ENCODE results near the gene UBAP2.

Gene UBAP2

DNA sequence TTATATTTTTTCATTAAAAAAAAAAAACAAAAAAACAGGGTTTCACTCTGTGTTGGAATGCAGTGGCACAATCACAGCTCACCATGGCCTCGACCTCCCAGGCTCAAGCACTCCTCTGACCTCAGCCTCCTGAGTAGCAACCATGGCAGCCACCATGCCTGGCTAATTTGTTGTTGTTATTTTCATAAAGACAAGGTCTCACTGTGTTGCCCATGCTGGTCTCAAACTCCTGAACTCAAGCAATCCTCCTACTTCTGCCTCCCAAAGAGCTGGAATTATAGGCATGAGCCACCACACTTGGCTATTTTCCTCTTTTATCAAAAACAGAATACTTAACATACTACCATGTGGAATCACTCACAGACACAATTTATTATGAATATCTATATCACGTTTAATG lies 46.7 kb downstream of the UBAP2 start:
- no peak for DNase-seq (ENCODE audit: low spot score)
- TF ChIP-seq, protein P1, sequence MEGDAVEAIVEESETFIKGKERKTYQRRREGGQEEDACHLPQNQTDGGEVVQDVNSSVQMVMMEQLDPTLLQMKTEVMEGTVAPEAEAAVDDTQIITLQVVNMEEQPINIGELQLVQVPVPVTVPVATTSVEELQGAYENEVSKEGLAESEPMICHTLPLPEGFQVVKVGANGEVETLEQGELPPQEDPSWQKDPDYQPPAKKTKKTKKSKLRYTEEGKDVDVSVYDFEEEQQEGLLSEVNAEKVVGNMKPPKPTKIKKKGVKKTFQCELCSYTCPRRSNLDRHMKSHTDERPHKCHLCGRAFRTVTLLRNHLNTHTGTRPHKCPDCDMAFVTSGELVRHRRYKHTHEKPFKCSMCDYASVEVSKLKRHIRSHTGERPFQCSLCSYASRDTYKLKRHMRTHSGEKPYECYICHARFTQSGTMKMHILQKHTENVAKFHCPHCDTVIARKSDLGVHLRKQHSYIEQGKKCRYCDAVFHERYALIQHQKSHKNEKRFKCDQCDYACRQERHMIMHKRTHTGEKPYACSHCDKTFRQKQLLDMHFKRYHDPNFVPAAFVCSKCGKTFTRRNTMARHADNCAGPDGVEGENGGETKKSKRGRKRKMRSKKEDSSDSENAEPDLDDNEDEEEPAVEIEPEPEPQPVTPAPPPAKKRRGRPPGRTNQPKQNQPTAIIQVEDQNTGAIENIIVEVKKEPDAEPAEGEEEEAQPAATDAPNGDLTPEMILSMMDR (IDR thresholded peaks at IDR 0.05; ENCODE audit: extremely low read depth, missing control alignments), result no peak

DNA sequence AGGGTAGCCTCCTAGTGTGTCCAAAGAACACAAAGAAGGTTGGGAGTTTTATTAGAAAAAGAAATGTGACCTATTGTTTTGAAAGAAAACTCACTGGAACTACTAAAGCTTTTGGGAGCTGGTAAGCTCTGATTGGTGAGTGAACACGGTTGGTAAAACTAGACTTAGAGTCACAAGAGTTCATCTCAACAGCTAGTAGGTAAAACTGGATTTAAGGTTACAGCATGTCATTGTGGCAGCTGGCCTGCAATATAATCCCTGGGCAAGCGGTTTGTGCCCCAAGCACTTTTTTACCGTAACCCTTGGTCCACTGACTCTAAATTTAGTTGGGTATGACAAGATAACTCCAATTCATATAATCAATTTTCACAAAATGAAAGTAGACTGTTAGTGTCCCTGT lies 47.4 kb downstream of the UBAP2 start:
- TF ChIP-seq, protein P1 (IDR thresholded peaks at IDR 0.05; ENCODE audit: extremely low read depth, missing control alignments), result no peak
- DNase-seq (ENCODE audit: low spot score), result no peak

DNA sequence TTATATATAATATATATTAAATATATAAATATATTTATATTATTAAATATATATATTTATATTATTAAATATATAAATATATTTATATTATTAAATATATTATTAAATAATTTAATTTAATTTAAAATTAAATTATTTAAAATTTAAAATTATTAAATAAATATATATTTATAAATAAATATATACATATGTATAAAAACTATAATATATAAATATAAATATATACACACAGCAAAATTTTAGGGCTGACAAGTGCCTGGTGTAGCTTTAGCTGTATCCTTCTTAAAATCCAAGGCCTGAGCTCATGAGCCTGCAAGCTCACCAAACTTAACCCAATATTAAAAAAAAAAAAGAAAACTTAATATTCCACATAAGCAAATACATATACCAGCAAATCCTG lies 53.2 kb downstream of the UBAP2 start:
- DNase-seq (ENCODE audit: low spot score), result no peak
- TF ChIP-seq, protein P1 (IDR thresholded peaks at IDR 0.05; ENCODE audit: extremely low read depth, missing control alignments), result no peak

DNA sequence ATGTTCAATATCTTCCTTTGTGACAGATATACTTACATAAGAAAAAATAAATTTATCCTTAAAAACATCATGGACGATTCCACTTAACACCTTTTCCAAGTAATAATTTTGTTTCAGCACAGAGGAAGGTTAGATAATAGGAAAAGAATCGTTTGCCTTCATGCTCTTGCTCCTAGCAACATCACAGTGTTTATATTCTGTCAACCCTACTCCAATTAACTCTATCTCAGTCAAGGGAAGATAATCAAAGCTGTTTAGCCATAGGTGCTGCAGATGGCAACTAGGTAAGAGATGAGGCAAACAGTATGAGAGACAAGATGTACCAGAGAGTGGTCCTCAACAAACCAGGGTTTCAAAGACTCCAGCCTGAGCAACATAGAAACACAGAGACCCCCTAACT lies 55.6 kb downstream of the UBAP2 start:
- DNase-seq (ENCODE audit: low spot score), result no peak
- TF ChIP-seq, protein P1 (IDR thresholded peaks at IDR 0.05; ENCODE audit: extremely low read depth, missing control alignments), result no peak

DNA sequence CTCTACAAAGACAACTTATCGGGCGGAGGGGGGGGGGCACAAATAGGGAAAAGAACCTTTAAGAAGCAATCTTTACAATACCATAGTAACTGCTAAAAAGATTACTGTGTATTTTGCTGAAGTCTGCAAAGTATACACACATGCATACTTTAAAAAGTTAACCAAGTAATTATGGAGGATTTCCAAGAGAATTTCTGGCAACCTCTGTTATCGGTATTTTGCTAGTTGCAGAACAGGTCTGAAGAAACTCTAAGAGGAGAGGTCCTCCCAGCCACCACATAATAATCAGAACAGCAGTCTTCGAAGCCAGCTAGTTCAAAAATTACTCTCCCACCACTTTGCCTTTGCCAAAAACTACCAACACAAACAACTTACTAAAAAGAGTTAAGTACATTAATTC lies 56.1 kb downstream of the UBAP2 start:
- no peak for DNase-seq (ENCODE audit: low spot score)
- TF ChIP-seq, protein P1 (IDR thresholded peaks at IDR 0.05; ENCODE audit: extremely low read depth, missing control alignments), result no peak

DNA sequence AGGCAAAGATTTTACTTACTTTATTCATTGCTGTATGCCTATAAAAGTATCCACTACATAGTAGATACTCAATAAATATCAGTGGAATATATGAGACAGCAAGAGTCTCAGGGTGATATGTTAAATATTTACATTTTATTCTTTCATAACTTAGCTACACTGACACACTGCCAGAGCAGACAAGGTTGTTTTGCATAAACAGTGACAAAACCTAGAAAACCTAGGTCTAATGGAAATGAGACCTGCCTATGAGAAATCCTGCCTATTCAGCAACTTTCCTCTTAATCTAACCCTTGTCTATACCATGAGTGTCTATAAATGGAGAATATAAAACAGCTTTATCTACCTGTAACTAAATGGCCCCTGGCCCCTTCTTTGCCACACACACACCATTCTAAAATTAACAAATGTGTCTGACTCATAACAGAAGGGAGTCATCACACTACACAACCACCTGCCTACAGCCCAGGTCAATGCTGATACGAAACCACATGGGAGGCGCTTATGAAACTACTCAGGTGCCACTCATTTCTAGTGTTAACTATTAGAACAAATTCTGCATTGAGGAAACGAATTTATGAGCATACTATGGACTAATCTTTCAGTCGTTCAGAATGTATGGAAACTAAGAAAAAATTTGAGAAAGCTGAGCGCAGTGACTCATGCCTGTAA lies 60.3 kb downstream of the UBAP2 start:
- DNase-seq (ENCODE audit: low spot score), result peak; percentile 73
- TF ChIP-seq, protein P1 (IDR thresholded peaks at IDR 0.05; ENCODE audit: extremely low read depth, missing control alignments), result no peak

DNA sequence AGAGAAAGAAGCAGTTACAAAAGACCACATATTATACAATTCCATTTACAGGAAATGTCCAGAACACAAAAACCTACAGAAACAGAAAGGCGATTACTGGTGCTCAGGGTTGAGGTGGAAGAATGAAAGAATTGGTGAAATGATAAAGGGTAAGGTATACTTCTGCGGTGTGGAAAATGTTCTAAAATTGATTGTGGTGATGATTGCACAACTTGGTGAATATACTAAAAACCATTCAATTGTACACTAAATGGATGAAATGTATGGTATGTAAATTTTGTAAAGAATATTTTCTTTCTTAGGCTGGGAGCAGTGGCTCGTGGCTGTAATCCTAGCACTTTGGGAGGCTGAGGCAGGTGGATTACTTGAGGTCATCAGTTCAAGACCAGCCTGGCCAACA lies 72.3 kb downstream of the UBAP2 start:
- TF ChIP-seq, protein P1 (IDR thresholded peaks at IDR 0.05; ENCODE audit: extremely low read depth, missing control alignments), result no peak
- DNase-seq (ENCODE audit: low spot score), result no peak

Data from GM20000 (cell line).